GM18868 (cell line): ENCODE data around the gene USP24.
"Not testable (repeated sequence)": the region's sequence is repeated elsewhere in the genome, so short reads cannot be mapped to it uniquely, and the experiment has no call there.

Experiments used
- ATAC-seq: cut with Tn5 transposase; IDR thresholded peaks from one replicate; pipeline ENCODE4 v1.9.1; 2021; ENCODE audit warnings: mild to moderate bottlenecking, moderate library complexity; ENCODE audit not compliant: unreplicated experiment

The USP24 gene

DNA sequence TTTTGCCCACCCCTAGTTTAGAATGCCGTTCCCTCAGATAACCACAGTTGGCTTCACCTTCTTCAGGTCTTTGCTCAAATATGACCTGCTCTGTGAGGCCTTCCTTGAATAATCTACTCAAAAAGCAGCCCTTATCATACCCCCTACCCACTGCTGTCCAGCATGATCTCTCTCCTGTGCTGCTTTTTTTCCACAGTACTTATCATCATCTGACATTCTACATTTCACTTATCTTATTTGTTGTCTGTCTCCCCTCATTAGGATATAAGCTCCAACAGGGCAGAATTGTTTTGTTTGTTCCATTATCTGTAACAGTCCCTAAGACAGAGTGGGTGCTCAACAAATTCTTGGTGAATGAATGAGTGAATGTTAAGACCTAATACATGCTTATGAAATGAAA lies 18.1 kb downstream of the USP24 start:
- no peak for ATAC-seq

DNA sequence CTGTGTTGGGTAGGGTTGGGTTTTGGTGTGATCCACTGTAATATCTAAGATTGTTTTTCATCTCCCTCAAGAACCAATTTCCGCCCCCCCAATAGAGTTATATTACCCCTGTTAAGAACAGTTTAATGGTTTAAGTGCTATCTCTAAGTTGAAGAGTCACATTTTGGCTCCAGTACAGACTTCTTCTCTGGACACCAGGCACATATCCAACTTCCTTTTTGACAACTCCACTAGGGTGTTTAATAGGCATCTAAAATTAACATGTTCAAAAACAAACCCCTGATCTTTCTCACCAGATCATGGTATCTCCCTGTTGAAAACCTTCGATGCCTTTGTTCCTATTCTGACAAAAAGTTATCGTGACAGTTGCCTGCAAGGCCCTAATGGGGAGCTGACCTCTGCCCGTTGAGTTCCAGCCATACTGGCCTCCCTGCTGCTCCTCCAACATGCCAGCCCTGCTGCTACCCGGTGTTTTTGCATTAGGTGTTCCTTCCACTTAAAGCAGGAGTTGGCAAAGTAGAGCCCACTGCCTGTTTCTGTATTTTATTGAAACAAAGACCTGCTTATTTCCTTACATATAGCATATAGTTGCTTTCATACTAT lies 18.6 kb downstream of the USP24 start:
- no peak for ATAC-seq

DNA sequence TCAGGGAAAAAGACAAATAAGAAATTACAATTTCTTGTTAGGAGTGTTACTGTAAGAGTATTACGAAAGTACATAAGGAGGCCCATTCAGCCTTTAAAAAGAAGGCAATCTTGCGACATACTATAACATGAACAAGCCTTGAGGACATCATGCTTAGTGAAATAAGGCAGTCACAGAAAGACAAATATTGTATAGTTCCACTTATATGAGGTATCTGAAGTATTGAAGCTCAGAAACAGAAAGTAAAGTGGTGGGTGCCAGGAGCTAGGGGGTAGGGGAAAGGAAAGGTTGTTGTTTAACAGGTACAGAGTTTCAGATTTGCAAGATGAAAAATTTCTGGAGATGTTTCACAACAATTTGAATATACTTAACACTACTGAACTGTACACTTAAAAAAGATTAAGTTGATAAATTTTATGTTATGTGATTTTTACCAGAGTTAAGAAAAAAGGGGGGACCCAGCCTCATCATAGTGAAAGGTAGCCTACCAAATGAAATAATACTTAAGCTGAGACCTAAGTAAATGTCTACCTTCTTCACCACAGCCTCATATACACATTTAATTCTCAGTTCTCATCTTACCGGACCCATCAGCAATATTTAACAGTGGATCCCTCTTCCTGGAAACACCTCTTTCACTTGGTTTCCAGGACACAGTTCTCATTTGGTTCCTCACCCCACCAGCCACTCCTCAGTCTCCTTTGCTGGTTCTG lies 19.5 kb downstream of the USP24 start:
- no peak for ATAC-seq

DNA sequence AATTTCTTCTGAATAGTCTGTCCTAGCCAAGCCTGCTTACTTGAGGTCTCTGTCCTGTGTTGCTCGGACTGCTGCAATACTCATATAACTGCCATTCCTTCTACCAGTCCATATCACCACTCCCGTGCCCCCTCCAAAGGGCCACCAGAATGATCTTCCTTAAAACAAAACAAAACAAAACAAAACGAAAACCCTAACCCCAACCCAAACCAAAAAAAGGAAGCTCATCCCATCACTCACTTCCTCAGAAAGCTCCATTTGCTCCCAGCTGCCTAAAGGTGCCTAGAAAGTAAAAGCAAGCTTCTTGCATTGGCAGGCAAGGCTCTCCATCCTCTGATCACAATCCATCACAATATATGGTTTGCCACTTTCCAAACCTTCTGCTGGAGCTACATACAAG lies 20.3 kb downstream of the USP24 start:
- ATAC-seq, result no peak

DNA sequence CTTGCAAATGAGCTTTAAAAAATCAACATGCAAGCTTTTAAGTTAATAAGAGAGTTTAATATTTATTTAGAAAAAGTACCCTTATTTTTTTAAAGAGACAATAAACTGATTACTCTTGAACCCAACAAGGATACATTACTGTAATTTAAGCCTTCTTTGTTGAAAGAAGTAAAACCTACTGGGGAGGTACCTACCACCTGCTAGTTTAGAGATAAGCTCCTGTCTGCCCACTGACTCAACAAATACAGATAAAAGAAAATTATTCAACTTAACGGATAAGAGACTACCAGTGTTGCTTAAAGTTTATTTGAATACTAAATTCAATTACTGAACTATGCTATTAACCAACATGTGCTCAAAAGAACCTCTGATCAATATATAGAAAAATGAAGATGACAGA lies 23.1 kb downstream of the USP24 start:
- no peak for ATAC-seq

DNA sequence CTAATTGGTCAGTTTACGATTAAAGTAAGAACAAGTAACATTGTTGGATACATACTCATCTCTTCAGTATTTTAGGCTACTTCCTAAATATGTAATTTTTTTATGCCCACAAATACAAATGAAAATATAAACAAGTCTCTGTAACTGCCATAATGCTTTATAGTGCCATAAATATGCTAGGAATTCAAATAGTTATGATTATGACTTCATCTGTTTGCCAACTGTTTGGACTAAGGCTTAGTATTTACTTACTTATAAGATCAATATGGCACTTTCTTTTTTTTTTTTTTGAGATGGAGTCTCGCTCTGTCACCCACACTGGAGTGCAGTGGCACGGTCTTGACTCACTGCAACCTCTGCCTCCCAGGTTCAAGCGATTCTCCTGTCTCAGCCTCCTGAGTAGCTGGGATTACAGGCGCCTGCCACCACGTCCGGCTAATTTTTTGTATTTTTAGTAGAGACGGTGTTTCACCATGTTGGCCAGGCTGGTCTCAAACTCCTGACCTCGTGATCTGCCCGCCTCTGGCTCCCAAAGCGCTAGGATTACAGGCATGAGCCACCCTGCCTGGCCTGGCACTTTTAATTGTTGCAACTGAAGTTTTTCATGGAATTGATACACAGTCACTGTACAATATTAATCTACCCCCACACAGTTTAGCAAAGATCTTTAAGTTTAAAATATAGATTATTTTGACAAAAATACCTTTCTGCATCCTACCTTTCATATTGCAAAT lies 23.8 kb downstream of the USP24 start:
- not testable (repeated sequence) for ATAC-seq

DNA sequence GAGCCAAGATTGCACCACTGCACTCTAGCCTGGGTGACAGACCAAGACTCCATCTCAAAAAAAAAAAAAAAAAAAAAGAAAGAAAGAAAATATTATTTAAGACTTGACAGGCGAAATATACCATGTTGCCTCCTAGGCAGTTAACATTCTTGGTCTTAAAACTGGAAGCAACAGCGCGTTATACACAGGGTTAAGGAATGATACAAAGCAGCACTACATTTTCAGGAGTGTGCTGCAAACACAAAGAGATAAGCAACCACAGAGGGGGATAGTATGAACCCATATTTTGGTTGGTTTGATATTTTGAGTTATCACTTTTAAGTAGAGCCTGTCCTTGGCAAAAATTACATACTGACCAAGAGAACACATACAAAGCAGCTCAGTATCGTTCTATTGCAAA lies 25.1 kb downstream of the USP24 start:
- ATAC-seq, result no peak

DNA sequence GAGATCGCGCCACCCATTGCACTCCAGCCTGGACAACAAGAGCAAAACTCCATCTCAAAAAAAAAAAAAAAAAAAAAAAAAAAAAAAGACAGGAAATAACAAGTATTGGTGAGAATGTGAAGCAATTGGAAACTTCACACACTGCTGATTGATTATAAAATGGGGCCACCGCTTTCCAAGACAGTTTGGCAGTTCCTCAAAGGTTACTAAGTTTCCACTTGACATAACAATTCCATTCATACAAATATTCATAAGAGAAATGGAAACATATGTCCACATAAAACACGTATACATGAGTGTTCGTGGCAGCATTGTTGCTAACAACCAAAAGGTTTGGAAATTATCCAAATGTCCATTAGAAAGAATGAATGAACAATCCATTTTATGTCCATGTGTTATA lies 26.3 kb downstream of the USP24 start:
- no peak for ATAC-seq

DNA sequence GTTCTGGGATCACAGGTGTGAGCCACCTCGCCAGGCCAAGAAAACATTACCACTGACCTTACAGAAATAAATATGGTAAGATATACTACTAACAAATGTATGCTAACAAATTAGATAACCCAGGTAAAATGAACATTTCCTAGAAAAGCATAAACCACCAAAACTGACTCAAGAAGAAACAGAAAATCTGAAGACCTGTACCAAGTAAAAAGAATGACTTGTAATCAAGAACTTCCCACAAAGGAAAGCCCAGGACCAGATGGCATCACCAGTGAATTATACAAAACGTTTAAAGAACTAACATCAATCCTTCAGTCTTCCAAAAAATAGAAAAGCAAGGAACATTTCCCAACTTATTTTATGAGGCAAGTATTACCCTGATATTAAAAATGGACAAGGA lies 29.3 kb downstream of the USP24 start:
- no peak for ATAC-seq

DNA sequence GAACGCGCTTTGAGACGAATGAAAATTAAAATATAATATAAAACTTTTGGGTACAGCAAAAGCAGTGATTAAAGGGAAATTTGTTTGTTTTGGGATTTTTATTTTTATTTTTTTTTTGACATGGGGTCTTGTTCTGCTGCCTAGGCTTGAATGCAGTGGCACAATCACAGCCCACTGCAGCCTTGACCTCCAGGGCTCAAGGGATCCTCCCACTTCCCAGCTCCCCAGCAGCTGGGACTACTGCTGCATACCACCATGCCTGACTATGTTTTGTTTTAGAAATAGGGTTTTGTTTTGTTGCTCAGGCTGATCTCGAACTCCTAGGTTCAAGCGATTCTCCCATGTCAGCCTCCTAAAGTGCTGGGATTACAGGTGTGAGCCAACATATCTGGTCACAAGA lies 30.3 kb downstream of the USP24 start:
- no peak for ATAC-seq

DNA sequence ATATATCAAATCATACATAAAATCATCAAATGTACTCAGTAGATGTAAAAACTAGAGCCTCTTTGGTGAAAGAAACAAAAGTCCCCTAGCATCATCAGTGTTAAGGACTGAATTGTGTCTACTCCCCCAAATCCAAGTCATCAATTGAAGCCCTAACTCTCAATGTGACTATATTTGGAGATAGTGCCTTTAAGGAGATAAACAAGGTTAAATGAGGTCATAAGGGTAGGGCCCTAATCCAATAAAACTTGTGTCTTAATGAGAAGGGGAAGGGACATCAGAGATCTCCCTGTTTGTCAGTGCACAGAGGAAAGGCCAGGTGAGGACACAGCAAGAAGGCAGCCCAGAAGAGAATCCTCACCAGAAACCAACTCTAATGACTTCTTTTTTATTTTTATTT lies 33.5 kb downstream of the USP24 start:
- no peak for ATAC-seq

DNA sequence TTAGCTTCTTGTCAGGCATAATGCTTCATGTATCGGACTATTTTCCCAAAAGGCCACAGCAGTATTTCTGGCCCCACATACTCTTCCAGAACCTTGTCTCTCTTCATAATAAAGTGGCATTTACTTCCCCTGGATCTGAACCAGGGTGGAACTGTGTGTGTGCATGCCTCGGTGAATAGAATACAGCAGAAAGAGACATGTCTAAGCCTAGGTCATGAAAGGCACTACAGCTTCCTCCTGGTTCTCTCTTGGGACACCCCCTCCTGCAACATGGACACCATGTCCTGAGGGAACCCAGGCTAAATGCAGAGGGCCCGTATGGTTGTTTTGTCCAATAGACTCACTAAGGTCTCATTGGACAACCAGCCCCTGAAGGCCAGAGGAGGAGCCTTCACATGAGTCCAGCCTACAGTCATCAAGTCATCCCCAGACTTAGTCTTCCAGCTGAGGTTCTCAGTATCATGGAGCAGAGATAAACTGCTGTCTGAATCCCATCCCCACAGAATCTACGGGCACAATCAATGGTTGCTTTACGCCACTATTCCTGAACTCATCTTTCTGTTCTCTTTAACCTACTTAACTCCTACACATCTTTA lies 35.0 kb downstream of the USP24 start:
- no peak for ATAC-seq

DNA sequence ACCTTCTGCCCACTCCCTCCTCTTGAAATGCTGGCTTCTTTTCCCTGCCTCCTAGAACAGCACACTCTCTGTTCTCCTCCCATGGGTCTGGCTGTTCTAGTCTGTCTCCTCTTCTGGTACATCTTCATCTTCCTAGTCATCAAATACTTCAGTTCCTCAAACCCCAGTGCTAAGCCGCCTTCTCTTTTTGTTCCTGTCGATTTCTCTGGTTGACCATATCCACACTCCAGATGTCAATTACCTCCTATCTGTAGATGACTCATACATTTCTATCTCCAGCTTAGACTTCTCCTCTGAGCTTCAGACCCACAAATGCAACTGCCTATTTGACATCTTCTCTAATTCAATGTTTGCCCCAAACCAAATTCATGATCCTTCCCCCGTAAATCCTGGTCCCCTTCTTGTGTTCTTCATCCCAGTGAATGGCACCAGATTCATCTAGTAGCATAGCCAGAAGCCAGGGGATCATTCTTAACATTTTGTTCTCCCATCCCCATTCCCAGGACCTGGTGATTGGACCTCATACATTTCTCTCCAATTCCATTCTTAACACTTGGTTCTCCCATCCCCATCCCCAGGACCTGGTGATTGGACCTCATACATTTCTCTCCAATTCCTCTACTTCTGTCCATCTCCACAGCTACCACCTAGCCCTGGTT lies 35.9 kb downstream of the USP24 start:
- ATAC-seq, result no peak

DNA sequence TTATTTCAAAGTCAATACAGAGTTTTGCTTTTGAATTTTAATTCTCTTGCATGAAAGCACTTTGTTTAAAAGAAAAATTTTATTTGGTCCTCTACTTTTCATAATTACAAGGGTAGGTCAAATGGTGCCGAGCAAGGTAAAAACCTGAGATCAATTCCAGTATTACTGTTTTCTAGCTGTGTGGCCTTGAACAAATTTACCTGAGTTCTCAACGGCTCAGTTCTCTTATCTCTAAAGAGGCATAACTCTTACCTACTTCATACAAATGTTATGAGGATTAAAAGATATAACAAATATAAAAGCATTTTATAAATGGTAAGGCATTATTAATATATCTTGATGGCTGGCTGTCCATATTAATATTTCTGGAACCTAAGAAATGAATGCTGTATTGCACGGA lies 42.5 kb downstream of the USP24 start:
- ATAC-seq, result no peak

DNA sequence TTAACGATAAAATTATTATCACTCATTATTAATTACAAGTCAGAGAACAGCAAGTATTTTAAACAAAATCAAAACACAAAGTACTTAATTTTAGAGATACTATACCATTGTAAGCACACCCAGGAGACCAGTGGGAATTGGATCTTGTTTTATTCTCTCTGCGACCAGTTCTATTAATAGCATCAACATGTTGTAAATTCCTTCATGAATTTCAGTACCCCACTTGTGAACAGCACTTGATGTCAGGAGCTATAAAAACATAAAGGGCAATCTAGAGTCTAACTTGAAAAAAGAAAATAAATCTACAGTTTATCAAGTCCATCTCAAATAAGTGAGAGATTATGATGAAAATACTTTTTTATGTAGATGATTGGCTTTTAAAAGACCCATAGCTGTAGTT lies 42.9 kb downstream of the USP24 start:
- ATAC-seq, result no peak

DNA sequence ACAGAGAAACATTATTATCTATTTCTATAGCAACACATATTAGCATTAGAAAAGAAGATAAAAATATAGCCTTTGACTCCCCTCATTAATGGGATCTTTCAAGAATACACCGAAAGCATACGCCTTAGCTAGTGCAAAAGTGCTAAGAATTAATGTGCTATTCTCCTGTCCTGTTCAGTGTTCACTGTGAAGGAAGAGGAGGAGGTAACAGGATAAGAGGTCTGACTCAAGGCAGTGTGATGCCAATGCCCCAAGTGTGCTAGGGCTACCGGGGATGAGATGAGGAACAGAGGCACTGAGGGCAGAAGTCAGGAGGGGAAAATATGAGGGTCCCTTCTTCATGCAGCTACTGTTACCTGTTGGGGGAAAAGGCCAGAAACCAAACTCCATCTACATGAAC lies 43.5 kb downstream of the USP24 start:
- no peak for ATAC-seq

DNA sequence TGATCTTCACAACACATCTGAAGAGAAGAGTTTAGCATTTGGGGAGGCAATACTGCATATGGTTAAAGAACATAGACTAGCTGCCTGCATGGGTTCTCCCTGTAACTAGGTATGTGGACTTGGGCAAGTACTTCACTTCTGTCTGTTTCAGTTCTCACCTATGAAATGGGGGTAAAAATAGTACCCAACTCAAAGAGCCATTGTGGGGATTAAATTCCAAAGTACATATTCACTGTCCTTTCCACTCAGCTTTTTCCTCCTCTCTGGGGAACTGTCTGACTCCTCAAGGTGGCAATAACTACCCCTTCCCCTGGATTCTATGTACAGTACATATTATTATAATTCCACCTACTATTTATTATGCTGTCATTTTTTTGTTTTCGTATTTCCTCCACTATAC lies 44.7 kb downstream of the USP24 start:
- no peak for ATAC-seq

DNA sequence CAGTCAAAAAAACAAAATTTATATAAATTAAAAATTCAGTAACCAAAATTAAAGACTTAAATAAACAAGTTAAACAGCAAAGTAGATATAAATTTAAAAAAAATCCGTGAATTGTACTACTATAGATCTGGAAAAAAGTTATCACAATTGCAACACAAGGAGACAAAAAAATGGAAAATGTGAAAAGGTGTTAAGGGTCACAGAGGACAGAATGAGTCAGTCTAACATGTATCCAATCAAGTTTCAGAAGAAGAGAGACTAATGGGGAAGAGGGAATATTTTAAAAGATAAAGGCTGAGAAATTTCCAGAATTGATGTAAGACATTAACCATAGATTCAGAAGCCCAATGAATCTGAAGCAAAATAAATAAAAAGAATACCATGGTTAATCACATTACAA lies 46.0 kb downstream of the USP24 start:
- no peak for ATAC-seq

DNA sequence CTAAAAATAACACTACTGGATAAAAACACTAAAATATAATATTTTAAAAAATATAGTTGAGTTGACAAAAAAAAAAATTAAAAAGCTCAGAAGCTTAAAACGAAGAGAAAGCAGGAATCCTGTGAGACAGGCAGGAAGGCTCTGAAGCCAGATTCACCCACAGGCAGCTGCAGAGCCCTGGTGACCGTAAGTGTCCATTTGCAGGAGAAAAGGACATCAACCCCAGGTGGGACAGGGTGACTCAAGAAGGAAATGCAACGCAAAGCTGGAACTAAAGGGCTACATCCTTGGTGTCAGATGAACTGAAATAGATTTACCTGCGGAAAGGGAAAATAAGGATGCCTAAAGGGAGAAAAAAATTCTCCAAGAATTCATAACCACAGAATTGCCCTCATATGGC lies 46.8 kb downstream of the USP24 start:
- ATAC-seq, result no peak

DNA sequence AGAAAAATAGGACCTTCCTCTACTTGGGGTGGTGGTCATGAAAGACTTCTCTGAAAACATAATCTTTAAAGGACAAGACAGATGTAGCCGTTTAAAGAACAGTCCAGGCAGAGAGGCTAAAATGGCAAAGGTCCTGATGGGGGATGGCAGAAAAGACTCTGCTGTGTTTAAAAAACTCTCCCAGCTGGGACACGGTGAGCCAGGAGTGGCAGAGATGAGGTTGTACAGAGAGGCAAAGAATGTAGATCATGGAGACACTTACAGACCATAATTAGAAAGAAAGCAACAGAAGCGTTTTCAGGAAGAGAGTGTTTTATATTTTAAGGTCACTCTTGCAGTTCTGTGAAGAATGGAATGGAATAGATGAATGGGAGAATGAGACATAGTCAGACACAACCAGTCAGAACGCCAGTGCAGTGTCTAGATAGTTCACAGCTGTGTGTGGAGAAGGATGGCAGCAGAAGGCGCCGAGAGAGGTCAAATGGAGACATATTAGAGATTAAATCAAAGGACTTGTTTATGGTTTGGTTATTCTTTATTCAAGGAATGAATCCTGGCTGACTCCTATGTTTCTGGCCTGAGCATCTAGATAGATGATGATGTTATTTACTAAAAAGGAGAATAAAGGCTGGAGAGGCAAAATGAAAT lies 47.8 kb downstream of the USP24 start:
- ATAC-seq, result no peak

DNA sequence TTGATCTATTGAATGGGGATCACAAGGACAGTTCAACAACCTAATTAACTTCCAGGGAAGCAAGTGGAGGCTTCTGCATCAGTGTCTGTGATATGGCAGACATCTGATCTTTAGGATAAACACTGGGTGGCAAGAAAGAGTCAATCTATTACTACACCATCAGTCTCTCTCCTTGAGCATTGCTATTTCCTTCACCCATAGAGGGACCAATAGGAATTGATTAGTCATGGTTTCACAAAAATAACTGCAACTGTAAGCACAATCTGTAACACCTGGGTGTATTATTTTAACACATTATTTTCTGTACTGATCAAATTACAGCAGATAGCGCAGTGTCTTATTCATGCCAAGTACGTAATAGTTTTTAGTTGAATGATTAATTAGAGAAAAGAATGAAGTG lies 50.3 kb downstream of the USP24 start:
- no peak for ATAC-seq
